ENCODE data around the gene OSBPL6.
A peak's percentile ranks its signal among the peaks of the same experiment; 100 is the strongest.
"Not testable (repeated sequence)": the region's sequence is repeated elsewhere in the genome, so short reads cannot be mapped to it uniquely, and the experiment has no call there.

The OSBPL6 gene

GRCh38 chr2:178306352-178307073 is 112.2 kb downstream of the OSBPL6 start:
- DNase-seq, result peak; percentile 33

GRCh38 chr2:178307650-178308049 is 113.3 kb downstream of the OSBPL6 start:
- no peak for DNase-seq

GRCh38 chr2:178309541-178309940 is 115.2 kb downstream of the OSBPL6 start:
- no peak for DNase-seq

DNA sequence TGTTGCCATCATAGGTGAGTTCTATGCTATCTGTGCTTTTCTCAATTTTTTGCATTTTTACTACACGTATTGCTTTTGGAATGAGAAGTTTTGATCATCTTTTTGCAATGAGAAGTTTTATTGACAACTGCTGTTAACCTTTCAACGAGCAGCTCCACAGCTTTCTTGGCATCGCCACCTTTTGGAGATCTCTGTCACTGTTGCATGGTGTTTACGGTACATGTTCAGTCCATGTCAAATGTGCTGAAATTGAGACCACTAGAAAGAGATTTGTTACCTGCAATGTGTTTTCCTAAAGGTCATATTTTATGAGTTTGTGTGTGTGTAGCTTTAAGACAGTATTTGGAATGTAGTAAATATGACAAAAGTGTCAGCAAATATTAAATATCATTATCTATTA is 120.8 kb downstream of the OSBPL6 start:
- no peak for DNase-seq

GRCh38 chr2:178315488-178315948 is 121.2 kb downstream of the OSBPL6 start:
- DNase-seq, result no peak

DNA sequence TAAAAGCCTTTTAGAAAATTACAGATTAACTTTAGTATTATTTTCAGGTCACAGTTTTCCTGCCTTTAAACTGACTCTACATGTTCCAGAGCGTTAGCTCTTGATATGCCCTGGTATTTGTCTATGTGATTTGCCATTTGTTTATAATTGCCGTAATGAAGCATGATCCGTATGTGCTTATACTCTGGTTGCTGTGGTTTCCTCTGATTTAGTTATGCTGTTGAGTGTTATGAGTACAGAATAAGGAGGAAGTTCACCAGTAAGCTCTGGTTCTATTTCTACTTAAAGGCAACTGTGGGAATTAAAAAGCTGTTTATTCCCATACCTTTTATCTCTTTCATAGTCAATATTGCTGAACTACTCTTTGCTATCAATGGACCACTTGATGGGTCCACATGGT is 123.5 kb downstream of the OSBPL6 start:
- no peak for DNase-seq

- DNase-seq, result no peak
Observed at GRCh38 chr2:178320011-178320585, 125.8 kb downstream of the OSBPL6 start.

DNA sequence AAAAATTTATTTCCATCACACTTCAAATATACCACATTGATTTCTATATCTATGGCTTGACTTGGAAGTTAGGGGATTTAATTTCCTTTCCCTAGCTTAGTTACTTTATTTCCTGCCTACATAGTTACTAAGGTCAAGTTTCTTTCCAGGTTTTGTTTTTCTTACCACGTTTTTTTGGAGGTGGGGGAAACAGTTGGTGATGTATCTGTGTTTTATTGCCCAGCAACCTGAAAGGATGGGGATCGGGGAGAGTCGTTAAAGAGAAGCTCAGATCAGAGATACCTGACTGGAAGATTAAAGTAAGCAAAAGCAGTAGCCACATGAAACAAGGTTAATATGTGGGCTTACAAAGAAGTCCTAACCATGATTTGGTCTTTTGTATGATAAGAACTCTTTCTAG is 127.8 kb downstream of the OSBPL6 start:
- no peak for DNase-seq

- not testable (repeated sequence) for DNase-seq
Observed at GRCh38 chr2:178323331-178323730, 129.0 kb downstream of the OSBPL6 start.

DNA sequence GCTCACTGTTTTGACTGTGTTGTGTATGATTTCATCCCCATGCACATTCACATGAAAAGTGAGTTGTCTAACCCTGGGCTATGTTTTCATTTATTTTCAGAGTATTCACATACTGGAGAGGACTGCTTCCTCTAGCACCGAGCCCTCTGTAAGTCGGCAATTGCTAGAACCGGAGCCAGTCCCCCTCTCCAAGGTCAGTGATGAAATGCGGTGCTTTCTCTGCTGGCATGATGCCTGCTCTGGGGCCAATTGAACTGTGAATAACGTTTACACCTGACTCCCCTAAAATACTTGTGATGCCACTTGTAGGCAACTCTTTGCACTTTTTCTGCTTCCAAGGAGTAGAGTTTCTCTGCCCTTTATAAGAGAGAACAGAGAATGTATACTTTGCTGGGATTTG is 129.8 kb downstream of the OSBPL6 start:
- DNase-seq, result no peak

DNA sequence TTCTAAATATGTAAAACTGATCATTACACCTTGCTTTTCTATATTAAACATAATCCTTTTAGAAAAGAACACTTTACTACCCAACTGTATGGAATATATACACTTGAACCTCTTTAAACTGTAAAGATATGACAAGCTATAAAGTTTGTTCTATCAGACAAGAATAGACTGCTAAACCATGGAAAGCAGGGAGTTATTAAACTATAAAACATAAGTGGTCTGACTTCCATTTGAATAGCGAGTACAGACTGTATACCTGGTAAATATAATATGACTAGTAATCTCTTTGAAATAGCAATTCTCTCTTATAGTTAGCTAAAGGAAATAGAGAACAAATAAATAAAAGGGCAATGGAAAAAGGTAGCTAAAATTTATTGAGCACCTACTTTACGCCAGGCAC is 131.0 kb downstream of the OSBPL6 start:
- DNase-seq, result no peak

DNA sequence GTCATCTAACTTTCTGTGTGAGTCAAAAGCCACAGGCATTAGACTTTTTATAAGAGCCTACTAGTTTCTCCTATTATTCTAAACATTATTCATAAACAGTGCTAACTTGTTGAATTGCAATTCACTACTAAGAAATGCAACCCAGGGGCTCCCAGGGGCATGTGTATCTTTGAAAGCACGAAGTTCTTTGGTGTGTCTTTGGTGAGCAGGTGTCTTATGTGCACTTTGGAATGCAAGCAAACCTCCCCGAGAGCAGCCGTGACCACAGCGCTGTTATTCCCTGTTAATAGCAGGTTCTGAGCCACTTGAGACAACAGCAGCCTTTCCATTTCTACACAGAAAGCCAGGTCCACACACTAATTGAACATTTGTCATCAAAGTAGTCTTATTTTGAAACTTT is 133.2 kb downstream of the OSBPL6 start:
- peak; percentile 9 for DNase-seq

GRCh38 chr2:178328037-178328436 is 133.7 kb downstream of the OSBPL6 start:
- peak; percentile 28 for DNase-seq

GRCh38 chr2:178330175-178331017 is 136.1 kb downstream of the OSBPL6 start:
- no peak for DNase-seq

DNA sequence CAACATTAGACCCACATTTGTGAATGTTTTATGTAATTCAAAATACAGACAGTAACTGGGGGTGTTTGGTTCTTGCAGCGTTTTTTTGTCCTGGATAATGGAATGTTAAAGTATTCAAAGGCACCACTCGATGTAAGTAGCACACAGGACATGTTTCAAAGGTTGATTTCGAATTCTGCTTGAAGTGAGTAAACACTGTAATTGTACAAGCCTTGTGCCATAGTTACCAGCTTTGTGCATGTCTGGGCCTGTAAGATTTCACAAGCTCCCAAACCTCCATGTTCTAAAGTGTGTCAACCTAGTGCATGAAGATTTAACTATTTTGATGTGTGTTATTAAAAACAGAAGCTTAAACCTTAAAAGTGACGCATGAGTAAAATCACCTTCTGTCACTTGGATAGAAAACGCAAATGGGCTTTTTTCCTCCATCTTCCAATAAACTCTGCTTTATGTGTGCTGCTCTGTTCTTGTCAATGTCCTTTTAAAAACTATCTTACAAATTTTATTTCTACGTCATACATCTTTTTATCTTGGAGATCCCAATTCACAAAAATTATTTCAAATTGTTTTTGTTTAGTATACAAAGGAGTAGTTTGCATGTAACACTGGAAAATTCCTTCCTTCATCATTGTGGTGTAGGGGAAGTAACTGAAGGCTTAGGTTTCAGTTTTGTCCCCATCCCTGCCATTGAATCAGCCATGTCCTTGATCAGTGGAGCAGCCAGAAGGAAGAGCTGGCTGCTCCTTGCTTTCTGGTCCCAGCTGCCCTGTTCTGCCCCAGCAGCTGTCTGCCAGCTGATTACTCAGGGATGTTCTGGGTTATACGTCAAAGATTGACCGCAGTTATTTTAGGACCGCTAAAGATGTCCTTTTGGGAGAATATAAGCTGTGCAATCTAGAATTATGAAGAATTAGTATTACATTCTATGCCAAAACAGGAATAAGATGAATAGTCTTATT is 137.4 kb downstream of the OSBPL6 start:
- DNase-seq, result no peak

- no peak for DNase-seq
Observed at GRCh38 chr2:178333851-178334250, 139.5 kb downstream of the OSBPL6 start.

GRCh38 chr2:178335230-178335629 is 140.9 kb downstream of the OSBPL6 start:
- DNase-seq, result no peak

GRCh38 chr2:178344121-178344520 is 149.8 kb downstream of the OSBPL6 start:
- DNase-seq, result no peak

GRCh38 chr2:178345951-178346350 is 151.6 kb downstream of the OSBPL6 start:
- peak; percentile 6 for DNase-seq

GRCh38 chr2:178350051-178350450 is 155.7 kb downstream of the OSBPL6 start:
- no peak for DNase-seq

- not testable (repeated sequence) for DNase-seq
Observed at GRCh38 chr2:178357704-178358103, 163.4 kb downstream of the OSBPL6 start.

- no peak for DNase-seq
Observed at GRCh38 chr2:178359192-178359912, 165.0 kb downstream of the OSBPL6 start.
